Activated B cell treated with CpG ODN at 0.5 μM for 24 hours (primary cell): ENCODE results near the gene PPM1B. TPM values are rescaled to one million over a fixed set of nuclear protein-coding genes. Genes with fewer than 3 reads are reported as not detected.
"Not testable (repeated sequence)": the region's sequence is repeated elsewhere in the genome, so short reads cannot be mapped to it uniquely, and the experiment has no call there.

Experiments
- ATAC-seq: fragments of 200-7000 bp; cut with Tn5 transposase; one replicate; pipeline ENCODE4 v1.10.0; 2021; ENCODE audit warnings: low read depth, mild to moderate bottlenecking, moderate library complexity
- CTCF ChIA-PET: fragments of 350-600 bp; sonication (Branson Sonifier 250); formaldehyde crosslinking; loops from one replicate; lab custom pipeline; 2021; ENCODE audit warnings: antibody characterized with exemption; lab: Charles Lee
- POLR2A ChIA-PET: fragments of 350-600 bp; sonication (Branson Sonifier 250); formaldehyde crosslinking; loops from one replicate; lab custom pipeline; 2021; ENCODE audit warnings: antibody characterized with exemption; lab: Charles Lee
- DNase-seq: peaks from one replicate; pipeline ENCODE4 v3.0.0; 2022
- H3K27ac Mint-ChIP-seq: one replicate; pipeline ENCODE4 v1.8.0; 2020; ENCODE audit warnings: mixed read lengths
- H3K27me3 Mint-ChIP-seq: one replicate; pipeline ENCODE4 v1.8.0; 2021; ENCODE audit warnings: mixed read lengths
- H3K36me3 Mint-ChIP-seq: one replicate; pipeline ENCODE4 v1.8.0; 2021; ENCODE audit warnings: low read depth, mixed read lengths
- H3K4me1 Mint-ChIP-seq: one replicate; pipeline ENCODE4 v1.8.0; 2021; ENCODE audit warnings: mixed read lengths
- H3K4me3 Mint-ChIP-seq: one replicate; pipeline ENCODE4 v1.8.0; 2020; ENCODE audit warnings: mild to moderate bottlenecking, mixed read lengths
- H3K9me3 Mint-ChIP-seq: one replicate; pipeline ENCODE4 v1.8.0; 2020; ENCODE audit warnings: mixed read lengths
- CTCF ChIP-seq: fragments of 200-600 bp; IDR thresholded peaks from one replicate; pipeline ENCODE4 v1.8.0; 2022; ENCODE audit warnings: antibody characterized with exemption, mild to moderate bottlenecking
- intact Hi-C: fragments of 100-400 bp; cut with micrococcal nuclease; formaldehyde crosslinking; loops from one replicate; pipeline ENCODE4 v1.15.1; 2024
- total RNA-seq: library from RNA; stranded (reverse); gene quantifications from 2 replicates; pipeline ENCODE4 v1.2.3, GENCODE V29; 2022

Gene PPM1B
- total RNA-seq, 1 donor from 2014 or later = 55.2 TPM

- no peak for TF ChIP-seq CTCF
- Mint-ChIP-seq H3K36me3 (no peaks in the 10 kb centered on the region), H3K27ac (no peak overlapping the region), H3K4me1 (no peaks in the 10 kb centered on the region), H3K27me3 (peaks cover 3% of the 10 kb centered on the region), H3K4me3 (no peak overlapping the region), H3K9me3 (no peaks in the 10 kb centered on the region)
- ChIA-PET CTCF (no interaction called here), POLR2A (no interaction called here)
- intact Hi-C loops = no loop called here
- ATAC-seq (no peak), DNase-seq (no peak)
These were observed 42.4 kb upstream of the PPM1B start for GRCh38 chr2:44126106-44126797.

DNA sequence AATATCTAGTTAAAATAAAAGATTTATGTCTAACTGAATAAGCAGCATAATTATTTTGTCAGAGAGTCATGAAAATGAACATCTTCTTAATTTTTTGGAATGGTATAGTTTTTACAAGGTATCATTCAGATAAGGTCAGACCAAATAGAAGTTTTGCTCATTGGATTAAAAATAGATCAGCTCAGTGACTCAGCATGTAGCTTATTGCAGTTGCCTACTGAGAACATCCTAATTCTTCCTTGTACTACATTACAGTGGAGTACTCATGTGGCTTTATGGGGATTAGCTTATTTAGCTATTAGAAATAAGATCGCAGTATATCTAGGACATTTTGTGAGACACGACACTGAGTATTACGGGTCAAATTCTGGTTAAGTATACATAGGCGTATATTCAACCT lies 38.2 kb upstream of the PPM1B start:
- peaks cover 4% of the 10 kb centered on the region for H3K9me3 Mint-ChIP-seq
- no peak overlapping the region for H3K4me3 Mint-ChIP-seq
- peaks cover 6% of the 10 kb centered on the region for H3K27me3 Mint-ChIP-seq
- H3K27ac Mint-ChIP-seq = no peak overlapping the region
- no peaks in the 10 kb centered on the region for H3K36me3 Mint-ChIP-seq
- ChIA-PET POLR2A (no interaction called here), CTCF (no interaction called here)
- no peak for TF ChIP-seq CTCF
- ATAC-seq (no peak), DNase-seq (no peak)
- H3K4me1 Mint-ChIP-seq = no peaks in the 10 kb centered on the region
- intact Hi-C loops = no loop called here

- DNase-seq (no peak), ATAC-seq (no peak)
- POLR2A ChIA-PET = no interaction called here
- Mint-ChIP-seq H3K27ac (no peak overlapping the region), H3K4me3 (no peak overlapping the region), H3K9me3 (peaks cover 4% of the 10 kb centered on the region), H3K36me3 (no peaks in the 10 kb centered on the region), H3K27me3 (peaks cover 4% of the 10 kb centered on the region), H3K4me1 (no peaks in the 10 kb centered on the region)
- no peak for TF ChIP-seq CTCF
- CTCF ChIA-PET = no interaction called here
- intact Hi-C loops = no loop called here
These were observed 37.5 kb upstream of the PPM1B start for GRCh38 chr2:44131177-44131576.

GRCh38 chr2:44133602-44134001 lies 35.1 kb upstream of the PPM1B start:
- intact Hi-C loops, H3K9me3 Mint-ChIP-seq, H3K4me3 Mint-ChIP-seq, CTCF ChIA-PET, POLR2A ChIA-PET, ATAC-seq, DNase-seq, H3K4me1 Mint-ChIP-seq, H3K36me3 Mint-ChIP-seq, H3K27ac Mint-ChIP-seq, H3K27me3 Mint-ChIP-seq: not testable (repeated sequence)

GRCh38 chr2:44134848-44135247 lies 33.8 kb upstream of the PPM1B start:
- H3K4me3 Mint-ChIP-seq = no peak overlapping the region
- intact Hi-C loops = no loop called here
- DNase-seq (no peak), ATAC-seq (no peak)
- no peaks in the 10 kb centered on the region for H3K36me3 Mint-ChIP-seq
- peaks cover 6% of the 10 kb centered on the region for H3K27me3 Mint-ChIP-seq
- H3K9me3 Mint-ChIP-seq = peaks cover 4% of the 10 kb centered on the region
- no peak overlapping the region for H3K27ac Mint-ChIP-seq
- no peak for TF ChIP-seq CTCF
- ChIA-PET POLR2A (no interaction called here), CTCF (no interaction called here)
- H3K4me1 Mint-ChIP-seq = no peaks in the 10 kb centered on the region

- Mint-ChIP-seq H3K36me3 (no peaks in the 10 kb centered on the region), H3K9me3 (peaks cover 4% of the 10 kb centered on the region), H3K4me3 (no peak overlapping the region), H3K27me3 (peaks cover 6% of the 10 kb centered on the region), H3K27ac (no peak overlapping the region), H3K4me1 (no peaks in the 10 kb centered on the region)
- ChIA-PET POLR2A (no interaction called here), CTCF (no interaction called here)
- DNase-seq (no peak), ATAC-seq (no peak)
- intact Hi-C loops = no loop called here
- no peak for TF ChIP-seq CTCF
These were observed 33.4 kb upstream of the PPM1B start for GRCh38 chr2:44135296-44135695.
